GM23248 (cell line): Measurements from ENCODE around the gene AMN1.

Experiments
- EZH2 ChIP-seq: fragments of 200-600 bp; sonication (generic); IDR thresholded peaks from 2 replicates; pipeline ENCODE4 v1.6.1; 2018; ENCODE audit warnings: antibody characterized with exemption, mild to moderate bottlenecking; ENCODE audit not compliant: insufficient read depth, poor library complexity, severe bottlenecking
- EZH2phosphoT487 ChIP-seq: fragments of 200-600 bp; sonication (generic); IDR thresholded peaks from 2 replicates; pipeline ENCODE4 v1.6.1; 2018; ENCODE audit warnings: antibody characterized with exemption, moderate library complexity, mild to moderate bottlenecking, low read depth; ENCODE audit not compliant: insufficient read depth

DNA sequence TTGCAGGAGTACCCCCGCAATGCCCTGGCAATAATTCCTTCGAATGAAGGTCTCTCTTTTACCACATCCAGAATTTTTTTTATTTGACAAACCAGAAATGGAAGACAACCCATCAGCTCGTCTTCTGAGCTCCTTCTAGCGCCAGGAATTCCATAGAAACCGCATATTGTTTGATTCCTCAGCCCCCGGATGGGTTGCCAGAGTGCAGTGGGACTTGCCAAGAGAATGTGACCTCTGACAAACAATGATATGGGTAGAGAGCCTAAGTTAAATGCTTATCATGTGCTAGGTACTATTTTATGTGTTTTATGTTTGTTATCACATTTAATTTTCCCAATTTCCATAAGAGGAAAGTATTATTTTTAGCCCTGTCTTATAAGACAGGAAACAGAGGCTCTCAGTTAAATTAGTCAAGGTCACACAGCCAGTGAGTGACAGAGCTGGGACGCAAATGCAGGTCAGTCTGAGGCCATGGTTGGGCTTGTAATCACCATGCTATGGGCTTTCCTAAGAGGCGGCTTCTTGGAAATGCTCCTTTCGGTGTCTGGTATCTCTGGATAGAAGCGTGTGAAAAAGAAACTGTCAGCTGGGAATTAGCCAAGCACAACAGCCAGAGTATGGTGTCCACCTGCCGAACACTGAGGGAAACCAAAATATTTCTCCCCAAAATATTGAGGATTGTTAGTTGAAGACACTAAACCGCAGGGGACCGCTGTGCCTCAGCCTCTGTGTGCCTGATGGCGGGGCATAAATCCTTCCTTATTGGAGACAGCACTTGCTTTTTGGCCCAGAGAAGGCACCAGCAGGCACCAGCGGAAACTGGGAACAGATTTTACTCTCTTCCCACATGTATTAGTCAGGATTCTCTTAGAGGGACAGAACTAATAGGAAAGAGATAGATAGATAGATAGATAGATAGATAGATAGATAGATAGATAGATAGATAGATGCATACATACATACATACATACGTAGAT lies 98.8 kb downstream of the AMN1 start:
- TF ChIP-seq EZH2 (no peak), EZH2phosphoT487 (no peak)
